D721Med (cell line): Measurements from ENCODE around the gene ANKRD27.
"Not testable (repeated sequence)": the region's sequence is repeated elsewhere in the genome, so short reads cannot be mapped to it uniquely, and the experiment has no call there.

Experiments
- DNase-seq: peaks from one replicate; pipeline ENCODE4 v3.0.0; 2011; ENCODE audit warnings: low spot score; ENCODE audit not compliant: insufficient read length
- FAIRE-seq: peaks from 2 replicates; lab custom pipeline; 2011; peaks lifted over from hg19 to GRCh38; lab: Jason Lieb, UNC
- CTCF ChIP-seq: IDR thresholded peaks from 2 replicates; pipeline ENCODE4 v1.5.1; 2012; ENCODE audit warnings: mild to moderate bottlenecking, control low read depth; ENCODE audit not compliant: insufficient read depth; ENCODE audit errors: missing control alignments

Gene ANKRD27

GRCh38 chr19:32661318-32661717, 13.7 kb downstream of the ANKRD27 start:
- FAIRE-seq (no peak), DNase-seq (no peak)
- TF ChIP-seq CTCF: no peak

- no peak for DNase-seq
- TF ChIP-seq CTCF: no peak
- FAIRE-seq: no peak
These were observed 16.5 kb downstream of the ANKRD27 start for GRCh38 chr19:32658527-32658926.

GRCh38 chr19:32658075-32658474, 16.9 kb downstream of the ANKRD27 start:
- DNase-seq (no peak), FAIRE-seq (no peak)
- TF ChIP-seq CTCF: no peak

- FAIRE-seq, DNase-seq: not testable (repeated sequence)
These were observed 18.6 kb downstream of the ANKRD27 start for GRCh38 chr19:32656379-32656778.

- TF ChIP-seq CTCF: no peak
- DNase-seq (no peak), FAIRE-seq (no peak)
These were observed 21.4 kb downstream of the ANKRD27 start for GRCh38 chr19:32653599-32653915.

- TF ChIP-seq CTCF: no peak
- FAIRE-seq: no peak
- no peak for DNase-seq
These were observed 21.9 kb downstream of the ANKRD27 start for GRCh38 chr19:32652894-32653598.

- not testable (repeated sequence) for FAIRE-seq, DNase-seq
These were observed 22.6 kb downstream of the ANKRD27 start for GRCh38 chr19:32652331-32652730.

- no peak for TF ChIP-seq CTCF
- DNase-seq: no peak
- FAIRE-seq: no peak
These were observed 23.2 kb downstream of the ANKRD27 start for GRCh38 chr19:32651729-32652140.
